AG10803 (cell line): ENCODE measurements around the gene DHRSX.

ENCODE experiments used
- DNase-seq: peaks from one replicate; pipeline ENCODE4 v3.0.0; 2010; ENCODE audit warnings: low read depth
- H3K4me3 ChIP-seq: 2 replicates; pipeline ENCODE4 v1.5.1; 2011; ENCODE audit warnings: mild to moderate bottlenecking, low read length, control low read depth
- CTCF ChIP-seq: conservative IDR thresholded peaks from 2 replicates; pipeline ENCODE4 v1.5.1; 2011; ENCODE audit warnings: mild to moderate bottlenecking, low read length, control low read depth, inconsistent platforms

Gene DHRSX

GRCh38 chrX:2410279-2411020 lies 90.3 kb downstream of the DHRSX start:
- TF ChIP-seq CTCF: no peak
- no peak for DNase-seq
- no peak overlapping the region for H3K4me3 ChIP-seq

- TF ChIP-seq CTCF: no peak
- no peak for DNase-seq
- no peak overlapping the region for H3K4me3 ChIP-seq
These were observed 91.0 kb downstream of the DHRSX start for GRCh38 chrX:2409796-2410195.

- no peak for TF ChIP-seq CTCF
- DNase-seq: no peak
These were observed 91.9 kb downstream of the DHRSX start for GRCh38 chrX:2408856-2409255.

GRCh38 chrX:2406891-2407518 lies 93.8 kb downstream of the DHRSX start:
- TF ChIP-seq CTCF: no peak
- DNase-seq: no peak
- H3K4me3 ChIP-seq: no peak overlapping the region

More at GRCh38 chrX:2408856-2409255, 91.9 kb downstream of the DHRSX start:
- no peak overlapping the region for H3K4me3 ChIP-seq

DNA sequence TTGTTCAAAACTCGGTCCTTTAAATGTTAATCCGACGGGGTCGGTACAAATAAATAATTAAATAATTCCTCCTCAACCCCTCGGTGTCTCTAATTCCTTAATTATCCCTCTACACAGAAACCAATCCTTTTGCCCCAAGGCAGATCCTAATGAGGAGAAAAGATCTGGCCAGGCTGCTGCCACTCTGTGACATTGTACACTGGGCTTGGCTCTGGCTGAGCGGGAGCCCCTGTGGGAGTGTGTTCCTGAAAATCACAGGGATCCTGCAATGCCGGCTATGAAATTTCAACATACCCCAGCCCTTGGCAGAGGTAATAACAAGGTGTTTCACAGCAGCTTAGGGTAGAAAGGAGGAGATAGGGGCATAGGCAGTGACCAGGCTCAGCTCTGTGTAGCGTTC lies 96.0 kb downstream of the DHRSX start:
- TF ChIP-seq CTCF: no peak
- no peak for DNase-seq
- H3K4me3 ChIP-seq: no peak overlapping the region

- no peak for DNase-seq
- peak overlapping the region; percentile 34; the same call in 1 of the 2 replicates for H3K4me3 ChIP-seq
- TF ChIP-seq CTCF: no peak
These were observed 98.5 kb downstream of the DHRSX start for GRCh38 chrX:2402361-2402690.

- TF ChIP-seq CTCF: no peak
- peak; percentile 59 for DNase-seq
- H3K4me3 ChIP-seq: peak overlapping the region; percentile 34
These were observed 99.0 kb downstream of the DHRSX start for GRCh38 chrX:2401590-2402360.
